SU-DHL-6 (cell line): ENCODE results near the gene CXADR.

Experiments
- H2AFZ ChIP-seq: fragments of 200-600 bp; sonication (generic); 2 replicates; pipeline ENCODE4 v1.6.1; 2014; ENCODE audit warnings: low read depth, mild to moderate bottlenecking, moderate library complexity, mixed read lengths, antibody characterized with exemption, low read length; ENCODE audit not compliant: severe bottlenecking
- H3F3A ChIP-seq: fragments of 200-600 bp; shearing (Covaris generic); 2 replicates; pipeline ENCODE4 v1.6.0; 2016; ENCODE audit warnings: antibody characterized with exemption, mild to moderate bottlenecking; ENCODE audit not compliant: insufficient read depth
- H3K27ac ChIP-seq: fragments of 200-600 bp; sonication (generic); 2 replicates; pipeline ENCODE4 v1.5.1; 2016; ENCODE audit warnings: low read depth, mild to moderate bottlenecking, low read length, moderate library complexity, mixed read lengths
- H3K27me3 ChIP-seq: fragments of 200-600 bp; sonication (generic), shearing (Covaris generic); 2 replicates; pipeline ENCODE4 v1.6.0; 2014; ENCODE audit warnings: mild to moderate bottlenecking, low read length
- H3K36me3 ChIP-seq: fragments of 200-600 bp; sonication (generic); 2 replicates; pipeline ENCODE4 v1.6.1; 2014; ENCODE audit warnings: mild to moderate bottlenecking, low read length, mixed read lengths
- H3K4me2 ChIP-seq: fragments of 300-600, 200-600 bp; shearing (Covaris generic), sonication (generic); 2 replicates; pipeline ENCODE4 v1.6.0; 2014; ENCODE audit warnings: low read length, low read depth, mild to moderate bottlenecking; ENCODE audit not compliant: poor library complexity, severe bottlenecking
- H3K4me3 ChIP-seq: fragments of 200-600 bp; sonication (generic); 2 replicates; pipeline ENCODE4 v1.5.1; 2014; ENCODE audit warnings: antibody characterized with exemption, low read length, mild to moderate bottlenecking, mixed read lengths; ENCODE audit not compliant: insufficient read depth, poor library complexity, severe bottlenecking
- H3K79me2 ChIP-seq: fragments of 200-600 bp; sonication (generic); 2 replicates; pipeline ENCODE4 v1.6.1; 2014; ENCODE audit warnings: mild to moderate bottlenecking, low read length, moderate library complexity; ENCODE audit not compliant: insufficient read depth
- H3K9ac ChIP-seq: fragments of 200-600 bp; sonication (generic); 2 replicates; pipeline ENCODE4 v1.7.0; 2014; ENCODE audit warnings: mild to moderate bottlenecking, low read length
- H3K9me2 ChIP-seq: fragments of 200-600 bp; sonication (generic); replicated peaks from 2 replicates; pipeline ENCODE4 v1.6.1; 2014; ENCODE audit warnings: low read length; ENCODE audit not compliant: insufficient read depth
- H3K9me3 ChIP-seq: fragments of 200-600 bp; sonication (generic); 2 replicates; pipeline ENCODE4 v1.6.1; 2014; ENCODE audit warnings: low read length, mixed read lengths; ENCODE audit not compliant: insufficient read depth
- H4K20me1 ChIP-seq: fragments of 200-600 bp; sonication (generic); 2 replicates; pipeline ENCODE4 v1.6.1; 2014; ENCODE audit warnings: low read depth, mild to moderate bottlenecking, antibody characterized with exemption, low read length, moderate library complexity, mixed read lengths
- CTCF ChIP-seq: fragments of 200-600 bp; sonication (generic); IDR thresholded peaks from one replicate; pipeline ENCODE4 v1.5.1; 2017; ENCODE audit warnings: antibody characterized with exemption, mild to moderate bottlenecking, low read length, moderate library complexity; ENCODE audit not compliant: insufficient read depth, poor library complexity, severe bottlenecking
- EZH2phosphoT487 ChIP-seq: fragments of 200-600 bp; sonication (generic), shearing (Covaris generic); conservative IDR thresholded peaks from 2 replicates; pipeline ENCODE4 v1.6.1; 2018; ENCODE audit warnings: mild to moderate bottlenecking, antibody characterized with exemption, low read length, moderate library complexity, mixed read lengths

Gene CXADR

GRCh38 chr21:17524635-17525034 lies 11.8 kb downstream of the CXADR start:
- no peaks in the 10 kb centered on the region for H3K79me2 ChIP-seq
- TF ChIP-seq CTCF (no peak), EZH2phosphoT487 (no peak)
- H3F3A ChIP-seq = no peaks in the 10 kb centered on the region

GRCh38 chr21:17526776-17527175 lies 13.9 kb downstream of the CXADR start:
- H3K9me2 ChIP-seq = no peaks in the 10 kb centered on the region
- H3K36me3 ChIP-seq = no peaks in the 10 kb centered on the region
- no peak for TF ChIP-seq CTCF
- no peak for TF ChIP-seq EZH2phosphoT487
- H3K27me3 ChIP-seq = no peaks in the 10 kb centered on the region
- H3K9me3 ChIP-seq = no peaks in the 10 kb centered on the region
- no peak overlapping the region for H3K27ac ChIP-seq
- peaks cover 4% of the 10 kb centered on the region; the same call in 1 of the 2 replicates for H4K20me1 ChIP-seq
- no peaks in the 10 kb centered on the region for H3K79me2 ChIP-seq
- H2AFZ ChIP-seq = no peak overlapping the region
- H3F3A ChIP-seq = no peaks in the 10 kb centered on the region
- H3K4me3 ChIP-seq = no peak overlapping the region
- H3K4me2 ChIP-seq = no peak overlapping the region
- H3K9ac ChIP-seq = no peak overlapping the region

More at GRCh38 chr21:17524635-17525034, 11.8 kb downstream of the CXADR start:
- H2AFZ ChIP-seq = no peak overlapping the region
- H3K4me2 ChIP-seq = no peak overlapping the region
- no peak overlapping the region for H3K27ac ChIP-seq
- no peak overlapping the region for H3K4me3 ChIP-seq
- H3K9me3 ChIP-seq = no peaks in the 10 kb centered on the region
- peaks cover 4% of the 10 kb centered on the region; the same call in 1 of the 2 replicates for H4K20me1 ChIP-seq
- H3K36me3 ChIP-seq = no peaks in the 10 kb centered on the region
- no peak overlapping the region for H3K9ac ChIP-seq
- H3K9me2 ChIP-seq = no peaks in the 10 kb centered on the region
- H3K27me3 ChIP-seq = no peaks in the 10 kb centered on the region

- no peaks in the 10 kb centered on the region for H3K9me2 ChIP-seq
- no peak overlapping the region for H3K4me3 ChIP-seq
- H3K9ac ChIP-seq = no peak overlapping the region
- no peak overlapping the region for H3K4me2 ChIP-seq
- no peaks in the 10 kb centered on the region for H3F3A ChIP-seq
- H3K9me3 ChIP-seq = no peaks in the 10 kb centered on the region
- H3K36me3 ChIP-seq = no peaks in the 10 kb centered on the region
- H3K79me2 ChIP-seq = no peaks in the 10 kb centered on the region
- peaks cover 4% of the 10 kb centered on the region; the same call in 1 of the 2 replicates for H4K20me1 ChIP-seq
- H3K27ac ChIP-seq = no peak overlapping the region
- no peaks in the 10 kb centered on the region for H3K27me3 ChIP-seq
- TF ChIP-seq CTCF (no peak), EZH2phosphoT487 (no peak)
- H2AFZ ChIP-seq = no peak overlapping the region
Measured at GRCh38 chr21:17527240-17527639, 14.4 kb downstream of the CXADR start.

GRCh38 chr21:17527711-17528110 lies 14.9 kb downstream of the CXADR start:
- no peaks in the 10 kb centered on the region for H3F3A ChIP-seq
- H3K4me2 ChIP-seq = no peak overlapping the region
- H3K4me3 ChIP-seq = no peak overlapping the region
- no peak overlapping the region for H3K9ac ChIP-seq
- H3K9me2 ChIP-seq = no peaks in the 10 kb centered on the region
- no peaks in the 10 kb centered on the region for H3K79me2 ChIP-seq
- H3K9me3 ChIP-seq = no peaks in the 10 kb centered on the region
- H3K36me3 ChIP-seq = no peaks in the 10 kb centered on the region
- no peak for TF ChIP-seq EZH2phosphoT487
- peaks cover 4% of the 10 kb centered on the region; the same call in 1 of the 2 replicates for H4K20me1 ChIP-seq
- no peak overlapping the region for H2AFZ ChIP-seq
- H3K27me3 ChIP-seq = no peaks in the 10 kb centered on the region
- no peak overlapping the region for H3K27ac ChIP-seq
